Measurements from ENCODE around the gene STRN4. TPM values are rescaled to one million over a fixed set of nuclear protein-coding genes. Genes with fewer than 3 reads are reported as not detected.
A peak's percentile ranks its signal among the peaks of the same experiment; 100 is the strongest.

Gene STRN4
- total and polyA plus RNA-seq, 9 of the 15 experiments (the other 6 are each of a cell fraction or from before 2014, with no cell fraction given): 0.62 to 83.7 (median 36.9) TPM

DNA sequence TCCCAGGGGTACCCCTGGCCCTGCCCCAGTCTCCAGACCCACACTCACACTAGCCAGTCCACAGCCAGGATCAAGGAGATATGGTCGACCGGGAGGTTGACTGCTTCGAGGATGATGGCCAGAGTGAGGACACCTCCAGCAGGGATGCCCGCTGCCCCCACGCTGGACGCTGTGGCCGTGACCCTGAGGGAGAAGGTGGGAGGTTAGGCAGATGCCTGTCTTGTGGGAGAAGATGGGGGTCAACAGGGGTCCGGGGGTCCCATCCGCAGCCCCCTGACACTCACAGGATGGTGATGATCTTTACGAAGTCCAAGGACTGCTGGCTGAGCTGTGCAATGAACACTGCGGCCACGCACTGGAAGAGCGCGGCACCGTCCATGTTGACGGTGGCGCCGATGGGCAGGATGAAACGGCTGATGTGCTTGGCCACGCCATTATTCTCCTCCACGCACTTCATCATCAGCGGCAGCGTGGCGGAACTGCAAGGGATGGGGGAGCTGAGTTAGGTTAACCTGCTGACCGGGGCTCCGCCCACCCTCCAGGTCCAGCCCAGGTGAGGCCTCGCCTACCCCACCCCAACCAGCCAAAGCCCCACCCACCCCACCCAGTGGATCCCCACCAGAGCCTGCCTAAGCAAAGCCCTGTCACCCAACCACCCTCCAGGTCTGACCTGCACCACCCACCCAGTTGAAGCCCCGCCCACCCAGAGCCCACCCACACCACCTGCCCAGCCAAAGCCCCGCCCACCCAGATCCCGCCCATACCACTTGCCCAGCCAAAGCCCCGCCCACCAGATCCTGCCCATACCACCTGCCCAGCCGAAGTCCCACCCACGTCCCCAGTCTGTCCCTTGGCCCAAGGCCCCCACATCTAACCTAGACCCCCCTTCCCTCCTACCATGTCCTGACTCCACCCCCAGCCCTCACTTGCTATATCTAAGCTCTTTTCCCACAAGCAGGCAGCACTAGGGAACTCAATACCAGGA is 31.0 kb upstream of the STRN4 start:
- no TSS peak for BruUV-seq (replicated peaks)
- CTCF ChIA-PET (ENCODE audit: low intra/inter-chr PET ratio): no interaction called here
- POLR2A ChIA-PET: interaction anchor here (0.6 to 3.7 kb wide), 13 partner anchors 8 to 979 kb away, joined by 3 to 17 read pairs (median 5); partner anchors contain the start of genes SAE1 and SLC1A5
- Histone ChIP-seq H3K79me2 (ENCODE audit: control insufficient read depth, insufficient read depth, low read length) (peaks cover 23% of the 10 kb centered on the region), H3K27ac (ENCODE audit: extremely low read depth, low read depth, low read length) (no peak overlapping the region), H2AFZ (ENCODE audit: low read depth, low read length) (no peak overlapping the region), H3K9ac (ENCODE audit: insufficient read depth in 1 of 2, low read depth in 2 of 2, low read length in 2 of 2) (peak overlapping the region in 1 of 2 experiments; percentile 31; a peak in 1 of 4 replicates), H3K4me1 (replicated peaks in 1 of 2; ENCODE audit: control insufficient read depth in 2 of 2, insufficient read depth in 2 of 2, low read length in 2 of 2) (peaks cover 0 to 16% of the 10 kb centered on the region in 2 experiments; a peak in 3 of 5 replicates), H3K27me3 (ENCODE audit: control insufficient read depth in 2 of 2, insufficient read depth in 2 of 2, low read length in 2 of 2) (no peaks in the 10 kb centered on the region), H4K20me1 (replicated peaks; ENCODE audit: control insufficient read depth, insufficient read depth, low read length) (peaks cover 35% of the 10 kb centered on the region), H3K4me3 (no peak overlapping the region), H3K9me1 (ENCODE audit: control insufficient read depth, insufficient read depth, low read length) (no peaks in the 10 kb centered on the region), H3K4me2 (ENCODE audit: insufficient read depth, low read length) (no peak overlapping the region), H3K36me3 (ENCODE audit: control insufficient read depth, insufficient read depth, low read length) (peaks cover 73% of the 10 kb centered on the region), H3K9me3 (replicated peaks; ENCODE audit: control insufficient read depth, insufficient read depth, low read depth, low read length) (no peaks in the 10 kb centered on the region)
- peak; percentile 68 to 88 (median 84) for DNase-seq (ENCODE audit: extremely low read depth in 1 of 4, low spot score in 3 of 4)
- intact Hi-C loops (cut with micrococcal nuclease): no loop called here
- whole genome bisulfite sequencing (ENCODE audit: insufficient coverage, low coverage, missing lambda C conversion rate): 89% methylated on average over 24 of the region's 33 CpGs
- peak; percentile 55 for ATAC-seq
- in situ Hi-C loops (cut with MboI): no loop called here
- FAIRE-seq: no peak
- TF ChIP-seq ELF4 (CRISPR knock-in tag; IDR thresholded peaks at IDR 0.05) (0 out of 2 replicates have a peak, but pooled peaks have one; percentile 25), RAD21 (CRISPR knock-in tag; conservative IDR thresholded peaks at IDR 0.05 in 1 of 2, IDR thresholded peaks at IDR 0.05 in 1 of 2) (no peak), PCBP1 (IDR thresholded peaks at IDR 0.05; ENCODE audit: low read depth, low read length, poor library complexity, severe bottlenecking) (peak; percentile 58), ZNF77 (CRISPR knock-in tag; IDR thresholded peaks at IDR 0.05) (no peak), NR4A1 (CRISPR knock-in tag; IDR thresholded peaks at IDR 0.05) (no peak), NR4A1 (tag; IDR thresholded peaks at IDR 0.05) (no peak), ZFPM2 (CRISPR knock-in tag; IDR thresholded peaks at IDR 0.05) (no peak), POLR2G (IDR thresholded peaks at IDR 0.05; ENCODE audit: low read depth, low read length) (peak; percentile 86), POLR2AphosphoS2 (IDR thresholded peaks at IDR 0.05; ENCODE audit: low read length) (peak; percentile 73; the same call in 1 of the 2 replicates), ZBTB7A (IDR thresholded peaks at IDR 0.05; ENCODE audit: borderline replicate concordance, control insufficient read depth, low read depth, low read length) (peak; percentile 29; the same call in 1 of the 2 replicates), POLR2A (conservative IDR thresholded peaks at IDR 0.05) (peak; percentile 58), ETV1 (tag; conservative IDR thresholded peaks at IDR 0.05; ENCODE audit: low read depth) (no peak), RBFOX2 (IDR thresholded peaks at IDR 0.05; ENCODE audit: low read depth, low read length) (peak; percentile 83), ZBTB26 (CRISPR knock-in tag; IDR thresholded peaks at IDR 0.05) (0 out of 2 replicates have a peak, but pooled peaks have one; percentile 32), XRCC4 (IDR thresholded peaks at IDR 0.05; ENCODE audit: extremely low read depth, insufficient read depth, insufficient read length) (no peak), E2F4 (CRISPR knock-in tag; IDR thresholded peaks at IDR 0.05; ENCODE audit: low read depth) (no peak), SUPT5H (IDR thresholded peaks at IDR 0.05) (peak; percentile 65)
- TF ChIP-seq, protein P1, sequence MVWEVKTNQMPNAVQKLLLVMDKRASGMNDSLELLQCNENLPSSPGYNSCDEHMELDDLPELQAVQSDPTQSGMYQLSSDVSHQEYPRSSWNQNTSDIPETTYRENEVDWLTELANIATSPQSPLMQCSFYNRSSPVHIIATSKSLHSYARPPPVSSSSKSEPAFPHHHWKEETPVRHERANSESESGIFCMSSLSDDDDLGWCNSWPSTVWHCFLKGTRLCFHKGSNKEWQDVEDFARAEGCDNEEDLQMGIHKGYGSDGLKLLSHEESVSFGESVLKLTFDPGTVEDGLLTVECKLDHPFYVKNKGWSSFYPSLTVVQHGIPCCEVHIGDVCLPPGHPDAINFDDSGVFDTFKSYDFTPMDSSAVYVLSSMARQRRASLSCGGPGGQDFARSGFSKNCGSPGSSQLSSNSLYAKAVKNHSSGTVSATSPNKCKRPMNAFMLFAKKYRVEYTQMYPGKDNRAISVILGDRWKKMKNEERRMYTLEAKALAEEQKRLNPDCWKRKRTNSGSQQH (CRISPR knock-in tag; IDR thresholded peaks at IDR 0.05): peak; percentile 65; the same call in 1 of the 2 replicates
